Vagina (tissue), 2 donors: ENCODE measurements around the gene CDH4. TPM values are rescaled to one million over a fixed set of nuclear protein-coding genes. Genes with fewer than 3 reads are reported as not detected.

Experiments
- DNase-seq, 2 donors: peaks; one replicate each; pipeline ENCODE4 v3.0.0-alpha.2; 2017; ENCODE audit errors: extremely low spot score in 2 of 2
- H3K27ac ChIP-seq: fragments of 200-600 bp; sonication (generic); one replicate; pipeline ENCODE4 v1.5.1; 2019
- H3K27me3 ChIP-seq: fragments of 200-600 bp; sonication (generic); one replicate; pipeline ENCODE4 v1.5.1; 2019
- H3K36me3 ChIP-seq, 2 donors: fragments of 200-600 bp; sonication (generic); one replicate each; pipeline ENCODE4 v1.5.1; 2017 to 2019
- H3K4me1 ChIP-seq: fragments of 200-600 bp; sonication (generic); one replicate; pipeline ENCODE4 v1.5.1; 2019
- H3K4me3 ChIP-seq, 2 donors: fragments of 200-600 bp; sonication (generic); 1 replicate in 1 of 2; 2 replicates in 1 of 2; pipeline ENCODE4 v1.5.1; 2016 to 2019
- H3K9me3 ChIP-seq: fragments of 200-600 bp; sonication (generic); one replicate; pipeline ENCODE4 v1.5.1; 2019
- POLR2A ChIP-seq, 2 donors: fragments of 450-650 bp; IDR thresholded peaks; one replicate each; pipeline ENCODE4 v1.6.1; 2017; ENCODE audit warnings: antibody characterized with exemption in 2 of 2, mild to moderate bottlenecking in 2 of 2, moderate library complexity in 2 of 2
- POLR2AphosphoS5 ChIP-seq, 2 donors: sonication (generic); formaldehyde crosslinking; IDR thresholded peaks; one replicate each; pipeline ENCODE4 v1.9.0; 2017; ENCODE audit warnings: antibody characterized with exemption in 2 of 2, mild to moderate bottlenecking in 2 of 2, low read depth in 1 of 2; ENCODE audit not compliant: insufficient read depth in 1 of 2
- intact Hi-C: fragments of 100-400 bp; cut with DNase I; formaldehyde crosslinking; loops from one replicate; pipeline ENCODE4 v1.15.1; 2023
- total RNA-seq: library from RNA; depleted of rRNA; stranded (reverse); fragments of >200 nt; gene quantifications from one replicate; pipeline ENCODE4 v1.2.3, GENCODE V29; 2016
- TF ChIP-seq, protein P1 (sequence below), 3 experiments: fragments of 450-650 bp in 2 of 3; fragments of 200-600 bp in 1 of 3; sonication (generic) in 1 of 3; IDR thresholded peaks; one replicate each; pipeline ENCODE4 v1.5.1; 2017 to 2019; ENCODE audit warnings: antibody characterized with exemption in 3 of 3, mild to moderate bottlenecking in 2 of 3, moderate library complexity in 2 of 3

CDH4 gene
- total RNA-seq, 1 donor from 2014 or later: 0.25 TPM

DNA sequence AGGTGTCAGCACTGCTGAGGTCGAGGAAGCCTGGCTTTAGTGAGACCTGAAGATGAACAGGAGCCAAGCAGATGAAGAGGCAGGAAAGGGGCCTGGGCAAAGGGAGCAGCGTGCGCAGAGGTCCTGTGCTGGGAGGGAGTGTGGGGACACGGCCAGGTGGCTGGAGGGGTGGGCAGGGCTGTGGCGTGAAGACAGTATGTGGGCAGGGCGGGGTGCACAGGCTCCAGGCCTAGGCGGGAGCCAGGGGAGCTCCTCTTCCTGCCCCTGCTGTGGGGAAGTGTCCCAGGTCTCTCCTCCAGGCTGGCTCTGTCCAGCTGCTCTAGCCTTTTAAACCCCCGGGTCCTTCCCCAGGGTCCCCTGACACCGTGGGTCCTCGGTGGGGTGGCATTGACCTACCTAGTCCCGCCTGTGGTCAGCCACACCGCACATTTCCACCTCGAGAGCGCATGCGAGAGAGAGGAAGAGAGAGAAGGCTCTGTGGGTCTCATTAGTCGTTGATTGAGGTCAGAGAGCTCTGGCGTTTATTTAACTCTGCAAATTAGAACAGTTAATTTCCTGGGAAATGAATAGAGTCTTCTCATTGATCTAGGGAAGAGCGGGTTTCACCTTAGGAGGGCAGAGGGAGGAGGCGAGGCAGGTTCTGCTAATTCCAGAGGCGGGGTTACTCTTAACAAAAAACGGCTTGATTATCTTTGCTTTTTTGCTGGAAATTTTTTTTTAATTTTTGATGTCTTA, 68.8 kb downstream of the CDH4 start:
- intact Hi-C loops: no loop called here
- Histone ChIP-seq H3K36me3 (no peaks in the 10 kb centered on the region), H3K27ac (no peak overlapping the region), H3K4me1 (no peaks in the 10 kb centered on the region), H3K4me3 (no peak overlapping the region), H3K27me3 (no peaks in the 10 kb centered on the region), H3K9me3 (no peaks in the 10 kb centered on the region)
- TF ChIP-seq POLR2A (IDR thresholded peaks at IDR 0.05): no peak
- TF ChIP-seq, protein P1, sequence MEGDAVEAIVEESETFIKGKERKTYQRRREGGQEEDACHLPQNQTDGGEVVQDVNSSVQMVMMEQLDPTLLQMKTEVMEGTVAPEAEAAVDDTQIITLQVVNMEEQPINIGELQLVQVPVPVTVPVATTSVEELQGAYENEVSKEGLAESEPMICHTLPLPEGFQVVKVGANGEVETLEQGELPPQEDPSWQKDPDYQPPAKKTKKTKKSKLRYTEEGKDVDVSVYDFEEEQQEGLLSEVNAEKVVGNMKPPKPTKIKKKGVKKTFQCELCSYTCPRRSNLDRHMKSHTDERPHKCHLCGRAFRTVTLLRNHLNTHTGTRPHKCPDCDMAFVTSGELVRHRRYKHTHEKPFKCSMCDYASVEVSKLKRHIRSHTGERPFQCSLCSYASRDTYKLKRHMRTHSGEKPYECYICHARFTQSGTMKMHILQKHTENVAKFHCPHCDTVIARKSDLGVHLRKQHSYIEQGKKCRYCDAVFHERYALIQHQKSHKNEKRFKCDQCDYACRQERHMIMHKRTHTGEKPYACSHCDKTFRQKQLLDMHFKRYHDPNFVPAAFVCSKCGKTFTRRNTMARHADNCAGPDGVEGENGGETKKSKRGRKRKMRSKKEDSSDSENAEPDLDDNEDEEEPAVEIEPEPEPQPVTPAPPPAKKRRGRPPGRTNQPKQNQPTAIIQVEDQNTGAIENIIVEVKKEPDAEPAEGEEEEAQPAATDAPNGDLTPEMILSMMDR (IDR thresholded peaks at IDR 0.05): no peak
- TF ChIP-seq POLR2AphosphoS5 (IDR thresholded peaks at IDR 0.05; ENCODE audit: insufficient read depth in 1 of 2, low read depth in 1 of 2): no peak
- DNase-seq: no peak

DNA sequence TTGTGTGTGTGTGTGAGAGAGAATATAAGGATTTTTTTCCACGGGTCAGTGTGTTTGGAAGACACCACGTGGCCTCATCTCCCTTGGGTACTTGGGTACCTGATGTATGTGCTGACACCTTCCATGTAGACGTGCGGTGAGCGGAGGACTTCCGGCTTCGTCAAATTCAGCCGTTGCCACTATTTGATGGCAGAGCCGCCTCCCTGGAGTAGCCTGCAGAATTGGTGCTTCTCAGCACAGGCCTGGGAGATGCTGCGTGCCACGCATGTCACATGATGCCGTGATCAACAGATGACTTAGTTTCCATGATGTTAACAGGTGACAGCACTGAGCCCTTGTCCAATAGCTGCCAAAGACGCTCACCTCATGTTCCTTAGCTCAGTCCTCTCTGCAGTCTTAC, 69.4 kb downstream of the CDH4 start:
- TF ChIP-seq POLR2A (IDR thresholded peaks at IDR 0.05): no peak
- TF ChIP-seq, protein P1 (IDR thresholded peaks at IDR 0.05): no peak
- no peak for TF ChIP-seq POLR2AphosphoS5 (IDR thresholded peaks at IDR 0.05; ENCODE audit: insufficient read depth in 1 of 2, low read depth in 1 of 2)
- no peak for DNase-seq
- H3K27me3 ChIP-seq: no peaks in the 10 kb centered on the region
- intact Hi-C loops: no loop called here
- H3K4me3 ChIP-seq: no peak overlapping the region
- H3K27ac ChIP-seq: no peak overlapping the region
- H3K36me3 ChIP-seq: no peaks in the 10 kb centered on the region
- no peaks in the 10 kb centered on the region for H3K4me1 ChIP-seq
- no peaks in the 10 kb centered on the region for H3K9me3 ChIP-seq

DNA sequence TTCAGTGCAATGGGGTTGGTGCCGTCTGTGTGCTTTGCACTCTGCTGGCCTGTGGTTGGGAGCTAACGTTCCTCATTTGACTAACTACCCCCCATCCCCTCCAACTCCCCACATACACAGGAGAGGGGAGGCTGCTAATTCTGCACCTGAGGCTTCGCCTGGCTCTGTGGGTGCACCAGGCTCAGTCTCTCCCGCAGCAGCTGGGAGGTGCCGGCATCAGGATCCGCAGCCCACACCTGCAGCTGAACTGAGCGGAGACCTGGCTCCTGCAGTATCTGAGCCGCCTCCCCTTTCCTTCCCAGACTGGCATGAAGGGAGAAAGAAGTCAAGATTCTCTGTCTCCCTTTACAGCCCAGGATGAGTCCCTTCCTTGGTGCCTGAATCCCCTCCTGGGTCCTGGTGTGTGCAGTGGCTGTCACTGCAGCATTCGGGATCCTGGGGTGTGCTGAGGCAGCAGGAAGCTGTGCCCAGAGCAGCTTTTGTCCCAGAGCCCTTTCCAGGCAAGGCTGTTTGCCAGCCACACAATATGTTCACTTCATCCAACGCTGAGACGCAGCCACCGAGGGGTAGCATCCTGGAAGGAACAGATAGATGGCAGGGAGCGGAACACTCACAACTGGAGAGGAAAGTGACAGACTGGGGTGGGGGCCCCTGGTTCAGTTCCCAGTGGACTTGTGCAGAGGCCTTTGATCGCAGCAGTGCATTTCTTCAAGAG, 70.2 kb downstream of the CDH4 start:
- no peaks in the 10 kb centered on the region for H3K9me3 ChIP-seq
- no peak overlapping the region for H3K4me3 ChIP-seq
- H3K27ac ChIP-seq: no peak overlapping the region
- H3K36me3 ChIP-seq: no peaks in the 10 kb centered on the region
- H3K4me1 ChIP-seq: no peaks in the 10 kb centered on the region
- TF ChIP-seq POLR2AphosphoS5 (IDR thresholded peaks at IDR 0.05; ENCODE audit: insufficient read depth in 1 of 2, low read depth in 1 of 2): no peak
- TF ChIP-seq, protein P1 (IDR thresholded peaks at IDR 0.05): no peak
- TF ChIP-seq POLR2A (IDR thresholded peaks at IDR 0.05): no peak
- DNase-seq: no peak
- H3K27me3 ChIP-seq: no peaks in the 10 kb centered on the region
- intact Hi-C loops: no loop called here

DNA sequence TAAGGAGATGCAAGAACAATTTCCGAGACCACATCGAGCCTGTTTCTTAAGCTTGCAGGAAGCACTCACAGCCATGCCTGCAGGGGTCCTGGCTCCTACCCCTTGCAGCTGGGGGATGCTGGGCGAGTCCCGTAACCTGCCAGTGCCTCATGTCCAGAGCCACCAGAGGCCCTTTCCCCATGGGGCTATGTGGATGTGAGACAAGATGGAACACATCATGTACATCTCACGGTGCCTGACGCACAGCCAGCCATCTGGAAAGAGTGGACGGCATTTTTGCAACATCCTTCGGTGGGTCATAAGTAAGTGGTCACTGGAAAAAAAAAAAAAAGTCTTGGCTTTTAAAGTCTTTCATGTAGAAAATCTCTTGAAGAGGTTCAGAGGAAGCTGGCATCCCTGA, 72.8 kb downstream of the CDH4 start:
- H3K9me3 ChIP-seq: no peaks in the 10 kb centered on the region
- DNase-seq: no peak
- no peaks in the 10 kb centered on the region for H3K36me3 ChIP-seq
- TF ChIP-seq POLR2A (IDR thresholded peaks at IDR 0.05): no peak
- TF ChIP-seq, protein P1 (IDR thresholded peaks at IDR 0.05): no peak
- TF ChIP-seq POLR2AphosphoS5 (IDR thresholded peaks at IDR 0.05; ENCODE audit: insufficient read depth in 1 of 2, low read depth in 1 of 2): no peak
- intact Hi-C loops: no loop called here
- H3K4me1 ChIP-seq: no peaks in the 10 kb centered on the region
- H3K27me3 ChIP-seq: no peaks in the 10 kb centered on the region
- no peak overlapping the region for H3K27ac ChIP-seq
- no peak overlapping the region for H3K4me3 ChIP-seq

DNA sequence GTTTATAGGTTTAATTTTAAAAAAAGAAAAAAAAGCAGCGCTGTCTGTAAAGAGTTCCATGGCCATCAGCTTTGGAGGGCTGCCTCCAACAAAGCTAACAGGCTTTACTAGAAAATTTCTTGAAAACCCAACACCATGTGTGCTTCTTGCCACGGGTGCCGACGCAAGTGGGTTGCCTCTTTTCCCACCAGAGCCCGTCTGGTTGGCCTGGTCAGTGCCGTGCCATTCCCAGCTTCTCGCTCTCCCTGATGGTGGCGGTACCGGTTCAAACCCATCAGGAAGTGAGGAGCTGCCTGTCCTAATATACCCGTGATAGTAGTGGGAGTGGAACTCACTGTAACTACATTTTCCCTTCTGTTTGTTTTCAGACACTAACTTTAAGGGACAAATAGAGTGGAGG, 73.7 kb downstream of the CDH4 start:
- no peak for DNase-seq
- Histone ChIP-seq H3K36me3 (no peaks in the 10 kb centered on the region), H3K27ac (no peak overlapping the region), H3K9me3 (no peaks in the 10 kb centered on the region), H3K4me3 (no peak overlapping the region), H3K4me1 (no peaks in the 10 kb centered on the region), H3K27me3 (no peaks in the 10 kb centered on the region)
- no peak for TF ChIP-seq POLR2AphosphoS5 (IDR thresholded peaks at IDR 0.05; ENCODE audit: insufficient read depth in 1 of 2, low read depth in 1 of 2)
- TF ChIP-seq, protein P1 (IDR thresholded peaks at IDR 0.05): no peak
- intact Hi-C loops: no loop called here
